ENCODE results near the gene NPTN. TPM values are rescaled to one million over a fixed set of nuclear protein-coding genes. Genes with fewer than 3 reads are reported as not detected.
"Not testable (repeated sequence)": the region's sequence is repeated elsewhere in the genome, so short reads cannot be mapped to it uniquely, and the experiment has no call there.

Gene NPTN
- total RNA-seq, 1 experiment from 2014 or later: 130 TPM

GRCh38 chr15:73583544-73583943 lies 49.6 kb downstream of the NPTN start:
- no peak for DNase-seq (ENCODE audit: low read depth)
- in situ Hi-C loops (cut with HindIII; ENCODE audit: low pct_unique_long_range_greater_than_20kb, low sequenced_read_pairs): no loop called here

- no peak for DNase-seq (ENCODE audit: low read depth)
- in situ Hi-C loops (cut with HindIII; ENCODE audit: low pct_unique_long_range_greater_than_20kb, low sequenced_read_pairs): no loop called here
Measured at GRCh38 chr15:73582851-73583379, 50.3 kb downstream of the NPTN start.

DNA sequence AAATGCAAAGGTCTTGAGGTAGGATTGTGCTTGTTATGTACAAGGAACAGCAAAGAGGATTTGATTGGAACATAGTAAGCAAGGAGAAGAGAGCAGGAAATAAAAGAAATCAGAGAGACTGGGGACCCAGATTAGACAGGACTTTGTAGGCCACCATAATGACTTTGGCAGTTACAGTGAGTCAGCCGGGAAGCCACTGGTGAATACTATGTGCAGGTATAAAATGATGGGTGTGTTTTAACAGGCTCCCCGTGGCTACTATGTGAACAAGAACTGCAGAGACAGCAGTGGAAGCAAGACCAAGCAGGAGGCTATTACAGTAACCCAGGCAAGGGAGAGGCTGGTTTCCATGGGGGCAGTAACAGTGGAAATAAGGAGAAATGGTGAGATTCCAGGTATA lies 55.2 kb downstream of the NPTN start:
- no peak for DNase-seq (ENCODE audit: low read depth)
- in situ Hi-C loops (cut with HindIII; ENCODE audit: low pct_unique_long_range_greater_than_20kb, low sequenced_read_pairs): no loop called here

- in situ Hi-C loops (cut with HindIII; ENCODE audit: low pct_unique_long_range_greater_than_20kb, low sequenced_read_pairs); DNase-seq (ENCODE audit: low read depth): not testable (repeated sequence)
Measured at GRCh38 chr15:73577593-73577992, 55.6 kb downstream of the NPTN start.

- in situ Hi-C loops (cut with HindIII; ENCODE audit: low pct_unique_long_range_greater_than_20kb, low sequenced_read_pairs): no loop called here
Measured at GRCh38 chr15:73575636-73576247, 57.4 kb downstream of the NPTN start.

DNA sequence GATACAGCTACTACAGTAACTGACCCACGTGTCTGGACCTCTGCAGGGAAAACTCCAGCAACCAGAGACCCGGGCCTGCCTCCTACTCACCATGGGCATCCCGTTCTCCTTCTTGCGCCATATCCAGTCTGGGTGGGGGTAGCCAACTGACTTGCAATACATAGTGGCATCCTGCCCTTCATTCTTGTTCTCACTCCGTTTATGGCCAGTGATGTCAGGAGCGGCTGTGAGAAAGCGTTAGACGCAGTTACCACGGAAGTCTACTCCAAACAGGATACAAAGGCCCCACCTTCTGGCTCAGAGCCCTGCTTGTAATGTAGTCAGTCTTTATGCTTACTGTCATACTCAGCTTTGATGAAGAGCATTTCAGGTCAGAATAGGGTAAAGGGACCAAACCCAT lies 59.6 kb downstream of the NPTN start:
- in situ Hi-C loops (cut with HindIII; ENCODE audit: low pct_unique_long_range_greater_than_20kb, low sequenced_read_pairs): no loop called here
- no peak for DNase-seq (ENCODE audit: low read depth)

More at GRCh38 chr15:73575636-73576247, 57.4 kb downstream of the NPTN start:
- DNase-seq (ENCODE audit: low read depth): no peak

DNA sequence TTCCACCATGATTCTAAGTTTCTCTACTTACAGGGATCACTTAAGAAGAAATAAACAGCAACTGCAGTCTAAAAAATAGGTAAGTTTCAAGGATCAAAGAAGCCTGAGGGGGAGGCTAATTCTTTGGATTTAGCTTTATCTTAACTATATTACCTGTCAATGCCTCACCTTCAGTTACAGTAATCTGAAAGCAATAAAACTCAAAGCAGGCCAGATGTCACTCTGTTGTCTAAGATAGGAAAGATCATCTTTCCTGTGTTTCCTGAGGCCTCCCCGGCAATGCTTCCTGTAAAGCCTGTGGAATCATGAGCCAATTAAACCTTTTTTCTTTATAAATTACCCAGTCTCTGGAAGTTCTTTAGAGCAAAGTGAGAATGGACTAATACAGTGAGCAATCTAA lies 60.2 kb downstream of the NPTN start:
- DNase-seq (ENCODE audit: low read depth): no peak
- in situ Hi-C loops (cut with HindIII; ENCODE audit: low pct_unique_long_range_greater_than_20kb, low sequenced_read_pairs): no loop called here

DNA sequence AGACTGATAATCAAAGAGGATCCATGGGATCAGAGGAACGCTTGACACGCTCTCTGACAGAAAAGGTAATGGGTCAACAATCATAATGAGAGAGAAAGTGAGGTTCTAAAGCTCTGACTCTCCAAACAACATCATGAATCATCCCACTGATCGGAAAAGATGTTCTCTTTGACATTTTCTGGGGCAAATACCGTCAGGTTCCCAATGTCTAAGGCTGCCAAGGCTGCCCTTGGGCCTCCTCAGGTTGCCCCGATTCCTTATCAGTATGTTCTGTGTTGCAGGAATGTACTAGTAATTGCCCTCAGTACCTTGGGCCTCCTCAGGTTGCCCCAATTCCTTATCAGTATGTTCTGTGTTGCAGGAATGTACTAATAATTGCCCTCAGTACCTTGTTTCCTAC lies 60.9 kb downstream of the NPTN start:
- in situ Hi-C loops (cut with HindIII; ENCODE audit: low pct_unique_long_range_greater_than_20kb, low sequenced_read_pairs): no loop called here

GRCh38 chr15:73571346-73571745 lies 61.8 kb downstream of the NPTN start:
- DNase-seq (ENCODE audit: low read depth): peak; percentile 76
- in situ Hi-C loops (cut with HindIII; ENCODE audit: low pct_unique_long_range_greater_than_20kb, low sequenced_read_pairs): no loop called here

More for the DNA sequence above, 60.9 kb downstream of the NPTN start:
- no peak for DNase-seq (ENCODE audit: low read depth)

DNA sequence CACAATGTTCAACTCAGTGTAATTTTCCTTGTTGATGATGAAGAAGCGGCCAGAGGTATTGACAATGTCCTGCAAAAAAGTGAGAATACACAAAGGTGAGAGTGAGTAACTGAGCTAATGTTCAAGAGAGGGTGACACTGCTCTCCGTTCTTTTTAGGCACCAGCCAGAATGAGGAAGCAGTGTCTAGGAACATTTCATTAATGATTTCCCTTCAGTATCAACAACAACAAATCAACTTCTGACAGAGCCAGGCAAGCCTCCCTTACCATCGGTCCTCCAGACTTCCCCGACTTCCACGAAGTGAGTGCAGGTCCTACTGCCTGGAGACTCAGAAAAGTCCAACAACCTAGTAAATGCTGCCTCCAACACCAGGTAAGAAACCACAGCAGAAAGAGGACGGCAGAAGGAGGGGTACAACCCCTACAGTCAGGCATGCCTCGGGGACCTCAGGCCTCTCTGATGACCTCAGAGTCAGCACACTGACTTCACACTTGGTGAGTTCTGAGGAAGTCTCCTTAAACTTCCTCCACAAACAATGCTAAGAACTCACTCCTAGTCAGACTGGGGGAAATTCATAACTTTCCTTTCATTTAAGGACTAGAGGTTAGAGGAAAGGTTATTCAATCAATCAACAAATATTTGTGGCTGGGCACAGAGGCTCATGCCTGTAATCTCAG lies 62.7 kb downstream of the NPTN start:
- in situ Hi-C loops (cut with HindIII; ENCODE audit: low pct_unique_long_range_greater_than_20kb, low sequenced_read_pairs): no loop called here
- DNase-seq (ENCODE audit: low read depth): peak; percentile 68

- in situ Hi-C loops (cut with HindIII; ENCODE audit: low pct_unique_long_range_greater_than_20kb, low sequenced_read_pairs): no loop called here
- no peak for DNase-seq (ENCODE audit: low read depth)
Measured at GRCh38 chr15:73569361-73569760, 63.8 kb downstream of the NPTN start.

- in situ Hi-C loops (cut with HindIII; ENCODE audit: low pct_unique_long_range_greater_than_20kb, low sequenced_read_pairs): no loop called here
Measured at GRCh38 chr15:73568564-73569280, 64.5 kb downstream of the NPTN start.

DNA sequence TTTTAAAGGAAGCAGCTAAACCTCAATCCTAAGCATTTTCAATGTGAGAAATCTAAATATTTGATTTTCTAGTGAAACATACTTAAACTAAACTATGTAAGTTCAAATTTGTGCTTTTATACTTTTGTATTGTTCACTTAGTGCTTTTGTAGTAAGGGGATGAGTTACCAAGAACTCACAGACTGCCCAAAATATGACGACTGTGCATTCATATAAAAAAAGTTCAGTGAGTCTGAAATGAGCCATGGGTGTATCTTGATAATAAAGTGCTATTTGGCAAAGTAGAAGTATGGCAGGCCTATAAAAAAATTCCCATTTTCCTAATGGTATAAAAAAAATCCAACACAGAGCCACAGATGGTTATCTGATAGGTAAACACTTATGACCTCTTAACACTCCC lies 66.2 kb downstream of the NPTN start:
- DNase-seq (ENCODE audit: low read depth): no peak
- in situ Hi-C loops (cut with HindIII; ENCODE audit: low pct_unique_long_range_greater_than_20kb, low sequenced_read_pairs): no loop called here

More at GRCh38 chr15:73568564-73569280, 64.5 kb downstream of the NPTN start:
- DNase-seq (ENCODE audit: low read depth): no peak

DNA sequence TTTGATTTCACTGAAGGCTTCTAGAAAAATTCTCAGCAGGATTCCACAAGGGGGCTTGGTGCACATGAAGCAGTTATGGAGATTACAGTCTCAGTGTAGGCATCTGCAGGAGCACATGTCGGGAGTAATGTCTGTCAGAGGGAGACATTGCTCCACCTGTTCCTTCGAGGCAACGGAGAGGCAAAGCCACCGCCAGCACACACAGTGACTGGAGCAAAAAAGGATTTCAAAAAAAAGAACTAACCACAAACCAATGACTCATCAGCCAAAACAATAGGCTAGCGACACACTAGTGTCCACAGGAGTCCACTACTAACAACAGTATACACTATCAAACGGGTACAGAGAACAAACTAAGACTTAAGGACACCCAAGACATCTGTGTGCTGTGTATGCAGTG lies 68.9 kb downstream of the NPTN start:
- in situ Hi-C loops (cut with HindIII; ENCODE audit: low pct_unique_long_range_greater_than_20kb, low sequenced_read_pairs): no loop called here
- peak; percentile 71 for DNase-seq (ENCODE audit: low read depth)

DNA sequence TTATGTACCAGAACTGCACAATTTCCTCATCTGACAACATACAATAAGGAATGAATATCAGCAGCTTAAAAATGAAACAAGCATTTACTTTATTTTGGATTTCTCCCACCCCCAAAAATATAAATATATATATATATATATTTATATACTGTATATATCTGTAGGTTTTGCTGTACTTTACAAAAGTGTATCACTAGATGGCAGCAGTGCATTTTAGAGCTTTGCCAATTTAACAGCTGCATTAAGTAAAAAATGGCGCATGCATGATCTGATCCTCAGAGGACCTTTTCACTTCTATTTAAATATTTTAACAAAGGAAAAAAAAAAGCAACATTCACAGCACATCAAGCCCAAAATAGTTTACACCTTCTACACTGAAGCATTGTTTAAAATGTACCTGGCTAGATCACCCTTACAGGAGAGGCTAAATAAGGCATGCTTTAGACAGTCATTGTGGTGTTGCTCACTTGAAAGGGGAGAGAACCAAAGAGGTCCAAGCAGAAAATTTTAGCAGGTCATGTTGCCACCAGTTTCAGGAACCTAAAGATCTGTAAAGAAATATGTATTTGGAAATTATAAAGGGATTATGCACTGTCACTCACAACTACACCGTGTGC lies 72.6 kb downstream of the NPTN start:
- in situ Hi-C loops (cut with HindIII; ENCODE audit: low pct_unique_long_range_greater_than_20kb, low sequenced_read_pairs): no loop called here
- DNase-seq (ENCODE audit: low read depth): peak; percentile 20

DNA sequence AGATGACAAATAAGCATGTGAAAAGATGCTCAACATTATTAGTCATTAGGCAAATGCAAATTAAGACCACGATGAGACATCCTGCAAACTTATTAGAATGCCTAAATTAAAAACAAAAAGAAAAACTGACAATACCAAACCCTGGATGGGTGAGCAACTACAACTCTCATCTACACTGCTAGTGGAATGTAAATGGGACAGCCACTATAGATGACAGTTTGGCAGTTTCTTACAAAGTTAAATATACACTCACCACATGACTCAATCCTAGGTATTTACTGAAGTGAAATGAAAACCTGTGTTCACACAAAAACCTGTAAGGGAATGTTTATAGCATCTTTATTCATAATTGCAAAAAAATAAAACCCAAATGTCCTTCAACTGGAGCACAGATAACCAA lies 74.7 kb downstream of the NPTN start:
- in situ Hi-C loops (cut with HindIII; ENCODE audit: low pct_unique_long_range_greater_than_20kb, low sequenced_read_pairs): no loop called here
- no peak for DNase-seq (ENCODE audit: low read depth)

- in situ Hi-C loops (cut with HindIII; ENCODE audit: low pct_unique_long_range_greater_than_20kb, low sequenced_read_pairs): no loop called here
- no peak for DNase-seq (ENCODE audit: low read depth)
Measured at GRCh38 chr15:73555080-73555479, 78.1 kb downstream of the NPTN start.

- DNase-seq (ENCODE audit: low read depth): no peak
- in situ Hi-C loops (cut with HindIII; ENCODE audit: low pct_unique_long_range_greater_than_20kb, low sequenced_read_pairs): no loop called here
Measured at GRCh38 chr15:73550190-73550589, 83.0 kb downstream of the NPTN start.

- DNase-seq (ENCODE audit: low read depth); in situ Hi-C loops (cut with HindIII; ENCODE audit: low pct_unique_long_range_greater_than_20kb, low sequenced_read_pairs): not testable (repeated sequence)
Measured at GRCh38 chr15:73548925-73549324, 84.3 kb downstream of the NPTN start.
